Neural progenitor cell (in vitro differentiated cells): ENCODE data around the gene CPNE1.

Source experiments
- CTCF ChIP-seq: fragments of 200-600 bp; sonication (generic); IDR thresholded peaks from 2 replicates; pipeline ENCODE4 v1.5.1; 2017; ENCODE audit warnings: antibody characterized with exemption, mild to moderate bottlenecking
- EZH2 ChIP-seq: fragments of 200-600 bp; sonication (generic); IDR thresholded peaks from 2 replicates; pipeline ENCODE4 v1.6.1; 2017; ENCODE audit warnings: antibody characterized with exemption, mild to moderate bottlenecking, moderate library complexity
- EZH2phosphoT487 ChIP-seq: fragments of 200-600 bp; sonication (generic); IDR thresholded peaks from 2 replicates; pipeline ENCODE4 v1.6.1; 2017; ENCODE audit warnings: antibody characterized with exemption

GRCh38 chr20:35603695-35604448, 60.8 kb downstream of the CPNE1 start:
- TF ChIP-seq EZH2phosphoT487, result no peak
- no peak for TF ChIP-seq CTCF
- no peak for TF ChIP-seq EZH2
